Measurements from ENCODE around the gene CAT. TPM values are rescaled to one million over a fixed set of nuclear protein-coding genes. Genes with fewer than 3 reads are reported as not detected.

The CAT gene
- total RNA-seq, 4 donors from 2014 or later, result 72.8 to 163 (median 84.4) TPM

DNA sequence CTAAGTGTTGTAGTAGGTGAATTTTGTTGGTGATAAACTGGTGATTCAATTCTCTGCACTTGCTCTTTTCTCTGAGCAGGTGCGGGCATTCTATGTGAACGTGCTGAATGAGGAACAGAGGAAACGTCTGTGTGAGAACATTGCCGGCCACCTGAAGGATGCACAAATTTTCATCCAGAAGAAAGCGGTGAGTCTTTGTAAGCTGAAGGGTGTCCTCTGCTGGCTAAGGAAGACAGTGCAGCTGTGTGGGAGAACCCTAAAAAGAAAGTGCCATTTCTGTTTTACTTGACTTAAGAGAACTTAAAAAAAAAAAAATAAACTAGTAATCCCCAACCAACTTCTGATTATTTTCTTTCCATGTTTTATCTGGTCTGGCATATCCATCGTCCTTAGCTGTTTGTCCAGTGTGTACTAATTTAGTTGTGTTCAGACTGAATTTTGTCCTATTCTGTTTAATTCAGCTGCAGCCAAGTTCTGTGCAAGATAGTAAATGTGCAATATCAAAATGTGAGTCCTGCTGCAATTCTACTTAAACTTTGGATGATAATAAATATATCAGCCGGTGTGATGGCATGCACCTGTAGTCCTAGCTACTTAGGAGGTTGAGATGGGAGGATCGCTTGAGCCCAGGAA is 29.6 kb downstream of the CAT start:
- H3K36me3 ChIP-seq, result peaks cover 67 to 100% (median 90%) of the 10 kb centered on the region in 4 donors

GRCh38 chr11:34473603-34474169 is 35.0 kb downstream of the CAT start:
- H3K27me3 ChIP-seq, result no peaks in the 10 kb centered on the region
- intact Hi-C loops (cut with DNase I), result no loop called here
- DNase-seq (ENCODE audit: extremely low spot score), result no peak
- WGBS, result 91% methylated on average over 4 of the region's 4 CpGs
- peaks cover 37 to 63% (median 50%) of the 10 kb centered on the region in 4 donors for H3K36me3 ChIP-seq
- no peak overlapping the region for H3K27ac ChIP-seq (replicated peaks in 1 of 4)
- H3K4me3 ChIP-seq, result no peak overlapping the region
- no peaks in the 10 kb centered on the region for H3K9me3 ChIP-seq
- H3K4me1 ChIP-seq, result no peaks in the 10 kb centered on the region
- TF ChIP-seq, protein P1, sequence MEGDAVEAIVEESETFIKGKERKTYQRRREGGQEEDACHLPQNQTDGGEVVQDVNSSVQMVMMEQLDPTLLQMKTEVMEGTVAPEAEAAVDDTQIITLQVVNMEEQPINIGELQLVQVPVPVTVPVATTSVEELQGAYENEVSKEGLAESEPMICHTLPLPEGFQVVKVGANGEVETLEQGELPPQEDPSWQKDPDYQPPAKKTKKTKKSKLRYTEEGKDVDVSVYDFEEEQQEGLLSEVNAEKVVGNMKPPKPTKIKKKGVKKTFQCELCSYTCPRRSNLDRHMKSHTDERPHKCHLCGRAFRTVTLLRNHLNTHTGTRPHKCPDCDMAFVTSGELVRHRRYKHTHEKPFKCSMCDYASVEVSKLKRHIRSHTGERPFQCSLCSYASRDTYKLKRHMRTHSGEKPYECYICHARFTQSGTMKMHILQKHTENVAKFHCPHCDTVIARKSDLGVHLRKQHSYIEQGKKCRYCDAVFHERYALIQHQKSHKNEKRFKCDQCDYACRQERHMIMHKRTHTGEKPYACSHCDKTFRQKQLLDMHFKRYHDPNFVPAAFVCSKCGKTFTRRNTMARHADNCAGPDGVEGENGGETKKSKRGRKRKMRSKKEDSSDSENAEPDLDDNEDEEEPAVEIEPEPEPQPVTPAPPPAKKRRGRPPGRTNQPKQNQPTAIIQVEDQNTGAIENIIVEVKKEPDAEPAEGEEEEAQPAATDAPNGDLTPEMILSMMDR (IDR thresholded peaks at IDR 0.05), result no peak
- TF ChIP-seq EP300 (IDR thresholded peaks at IDR 0.05) (no peak), POLR2AphosphoS5 (IDR thresholded peaks at IDR 0.05) (no peak), POLR2A (IDR thresholded peaks at IDR 0.05; ENCODE audit: low read depth) (no peak)

More for the DNA sequence above, 29.6 kb downstream of the CAT start:
- TF ChIP-seq, protein P1 (IDR thresholded peaks at IDR 0.05), result peak in 1 of 3 experiments; percentile 42
- no peak for TF ChIP-seq POLR2AphosphoS5 (IDR thresholded peaks at IDR 0.05)
- TF ChIP-seq POLR2A (IDR thresholded peaks at IDR 0.05; ENCODE audit: low read depth), result no peak
- H3K4me3 ChIP-seq, result no peak overlapping the region
- WGBS, result 86% methylated on average over 8 of the region's 8 CpGs
- no peaks in the 10 kb centered on the region for H3K4me1 ChIP-seq
- H3K27me3 ChIP-seq, result no peaks in the 10 kb centered on the region
- intact Hi-C loops (cut with DNase I), result no loop called here
- peaks cover 0 to 12% (median 3%) of the 10 kb centered on the region in 4 donors for H3K9me3 ChIP-seq
- no peak overlapping the region for H3K27ac ChIP-seq (replicated peaks in 1 of 4)
- DNase-seq (ENCODE audit: extremely low spot score), result no peak

- 37% methylated on average over 3 of the region's 3 CpGs for WGBS
- no peak for DNase-seq (ENCODE audit: extremely low spot score)
- Histone ChIP-seq H3K4me1 (no peaks in the 10 kb centered on the region), H3K9me3 (no peaks in the 10 kb centered on the region), H3K27me3 (no peaks in the 10 kb centered on the region), H3K27ac (replicated peaks in 1 of 4) (no peak overlapping the region), H3K4me3 (no peak overlapping the region), H3K36me3 (peaks cover 18 to 43% (median 31%) of the 10 kb centered on the region in 4 donors)
- TF ChIP-seq EP300 (IDR thresholded peaks at IDR 0.05), result no peak
- TF ChIP-seq, protein P1 (IDR thresholded peaks at IDR 0.05), result no peak
- no peak for TF ChIP-seq POLR2AphosphoS5 (IDR thresholded peaks at IDR 0.05)
- no peak for TF ChIP-seq POLR2A (IDR thresholded peaks at IDR 0.05; ENCODE audit: low read depth)
- intact Hi-C loops (cut with DNase I), result no loop called here
Observed at GRCh38 chr11:34475656-34476055, 36.9 kb downstream of the CAT start.

DNA sequence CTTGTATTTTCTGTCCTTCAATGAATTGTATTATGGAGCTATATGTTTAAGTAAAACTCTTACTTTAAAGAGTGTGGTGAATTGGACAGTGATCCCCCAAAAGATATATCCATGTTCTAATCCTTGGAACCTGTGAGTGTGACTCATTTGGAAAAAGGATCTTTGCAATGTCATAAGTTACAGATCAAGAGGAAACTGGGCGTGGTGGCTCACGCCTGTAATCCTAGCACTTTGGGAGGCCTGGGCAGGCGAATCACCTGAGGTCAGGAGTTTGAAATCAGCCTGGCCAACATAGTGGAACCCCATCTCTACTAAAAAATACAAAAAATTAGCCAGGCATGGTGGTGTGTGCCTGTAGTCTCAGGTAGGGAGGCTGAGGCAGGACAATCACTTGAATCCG is 38.1 kb downstream of the CAT start:
- Histone ChIP-seq H3K4me3 (no peak overlapping the region), H3K27ac (replicated peaks in 1 of 4) (no peak overlapping the region), H3K27me3 (no peaks in the 10 kb centered on the region), H3K4me1 (no peaks in the 10 kb centered on the region), H3K9me3 (no peaks in the 10 kb centered on the region), H3K36me3 (peaks cover 8 to 31% (median 19%) of the 10 kb centered on the region in 4 donors)
- intact Hi-C loops (cut with DNase I), result no loop called here
- 94% methylated on average over 4 of the region's 4 CpGs for WGBS
- TF ChIP-seq, protein P1 (IDR thresholded peaks at IDR 0.05), result no peak
- DNase-seq (ENCODE audit: extremely low spot score), result no peak
